GM12892 (cell line): Measurements from ENCODE around the gene TOP3A.

Experiments used
- POLR2A ChIP-seq: IDR thresholded peaks from 2 replicates; pipeline ENCODE4 v1.6.1; 2011; ENCODE audit warnings: low read depth, low read length, control low read depth
- POLR2AphosphoS5 ChIP-seq: IDR thresholded peaks from 2 replicates; pipeline ENCODE4 v1.6.1; 2011; ENCODE audit warnings: low read depth, low read length, control low read depth
- TAF1 ChIP-seq: IDR thresholded peaks from 2 replicates; pipeline ENCODE4 v1.6.1; 2011; ENCODE audit warnings: low read depth, mild to moderate bottlenecking, control low read depth, low read length, borderline replicate concordance

- TF ChIP-seq POLR2A: no peak
- no peak for TF ChIP-seq POLR2AphosphoS5
- no peak for TF ChIP-seq TAF1
These were observed 89.0 kb downstream of the TOP3A start for GRCh38 chr17:18225642-18226283.
